Measurements from ENCODE around the gene SWI5.
A peak's percentile ranks its signal among the peaks of the same experiment; 100 is the strongest.
"Not testable (repeated sequence)": the region's sequence is repeated elsewhere in the genome, so short reads cannot be mapped to it uniquely, and the experiment has no call there.

SWI5 gene

GRCh38 chr9:128276008-128276573 lies at the start of gene SWI5:
TSS of gene SWI5 (plus strand) at chr9:128276276.
- Mint-ChIP-seq H3K27me3 (no peaks in the 10 kb centered on the region), H3K9me3 (ENCODE audit: low read depth) (no peaks in the 10 kb centered on the region), H3K27ac (peak within 1 kb of the TSS; percentile 93), H3K4me3 (peak within 1 kb of the TSS; percentile 95), H3K4me1 (ENCODE audit: low read depth) (peaks cover 35% of the 10 kb centered on the region), H3K36me3 (no peaks in the 10 kb centered on the region)

GRCh38 chr9:128226412-128226801 lies 49.7 kb upstream of the SWI5 start:
- no peaks in the 10 kb centered on the region for H3K4me1 Mint-ChIP-seq (ENCODE audit: low read depth)
- H3K27me3 Mint-ChIP-seq: no peaks in the 10 kb centered on the region
- H3K36me3 Mint-ChIP-seq: no peaks in the 10 kb centered on the region
- no peak overlapping the region for H3K4me3 Mint-ChIP-seq
- H3K27ac Mint-ChIP-seq: no peak overlapping the region
- no peaks in the 10 kb centered on the region for H3K9me3 Mint-ChIP-seq (ENCODE audit: low read depth)

- not testable (repeated sequence) for H3K4me1 Mint-ChIP-seq (ENCODE audit: low read depth); H3K9me3 Mint-ChIP-seq (ENCODE audit: low read depth); H3K27ac Mint-ChIP-seq; H3K36me3 Mint-ChIP-seq; H3K4me3 Mint-ChIP-seq; H3K27me3 Mint-ChIP-seq
These were observed 45.2 kb upstream of the SWI5 start for GRCh38 chr9:128230897-128231296.

- Mint-ChIP-seq H3K27me3 (no peaks in the 10 kb centered on the region), H3K4me3 (no peak overlapping the region), H3K9me3 (ENCODE audit: low read depth) (no peaks in the 10 kb centered on the region), H3K27ac (no peak overlapping the region), H3K4me1 (ENCODE audit: low read depth) (no peaks in the 10 kb centered on the region), H3K36me3 (no peaks in the 10 kb centered on the region)
These were observed 44.2 kb upstream of the SWI5 start for GRCh38 chr9:128231638-128232527.

- Mint-ChIP-seq H3K27me3 (no peaks in the 10 kb centered on the region), H3K9me3 (ENCODE audit: low read depth) (no peaks in the 10 kb centered on the region), H3K36me3 (no peaks in the 10 kb centered on the region), H3K4me3 (no peak overlapping the region), H3K27ac (no peak overlapping the region), H3K4me1 (ENCODE audit: low read depth) (no peaks in the 10 kb centered on the region)
These were observed 43.3 kb upstream of the SWI5 start for GRCh38 chr9:128232528-128233428.

GRCh38 chr9:128233817-128234406 lies 42.2 kb upstream of the SWI5 start:
- Mint-ChIP-seq H3K27ac (no peak overlapping the region), H3K4me3 (no peak overlapping the region), H3K36me3 (no peaks in the 10 kb centered on the region), H3K4me1 (ENCODE audit: low read depth) (no peaks in the 10 kb centered on the region), H3K9me3 (ENCODE audit: low read depth) (no peaks in the 10 kb centered on the region), H3K27me3 (no peaks in the 10 kb centered on the region)

GRCh38 chr9:128242124-128242523 lies 34.0 kb upstream of the SWI5 start:
- no peak overlapping the region for H3K4me3 Mint-ChIP-seq
- no peaks in the 10 kb centered on the region for H3K9me3 Mint-ChIP-seq (ENCODE audit: low read depth)
- H3K36me3 Mint-ChIP-seq: no peaks in the 10 kb centered on the region
- peaks cover 11% of the 10 kb centered on the region for H3K4me1 Mint-ChIP-seq (ENCODE audit: low read depth)
- H3K27ac Mint-ChIP-seq: no peak overlapping the region
- peaks cover 13% of the 10 kb centered on the region for H3K27me3 Mint-ChIP-seq

GRCh38 chr9:128242828-128243214 lies 33.3 kb upstream of the SWI5 start:
- no peak overlapping the region for H3K4me3 Mint-ChIP-seq
- H3K9me3 Mint-ChIP-seq (ENCODE audit: low read depth): no peaks in the 10 kb centered on the region
- H3K27ac Mint-ChIP-seq: no peak overlapping the region
- peaks cover 11% of the 10 kb centered on the region for H3K4me1 Mint-ChIP-seq (ENCODE audit: low read depth)
- H3K36me3 Mint-ChIP-seq: no peaks in the 10 kb centered on the region
- peaks cover 13% of the 10 kb centered on the region for H3K27me3 Mint-ChIP-seq

- no peak overlapping the region for H3K27ac Mint-ChIP-seq
- no peak overlapping the region for H3K4me3 Mint-ChIP-seq
- no peaks in the 10 kb centered on the region for H3K9me3 Mint-ChIP-seq (ENCODE audit: low read depth)
- no peaks in the 10 kb centered on the region for H3K36me3 Mint-ChIP-seq
- peaks cover 11% of the 10 kb centered on the region for H3K4me1 Mint-ChIP-seq (ENCODE audit: low read depth)
- peaks cover 13% of the 10 kb centered on the region for H3K27me3 Mint-ChIP-seq
These were observed 32.7 kb upstream of the SWI5 start for GRCh38 chr9:128243215-128244018.

GRCh38 chr9:128244091-128244836 lies 31.8 kb upstream of the SWI5 start:
- H3K27me3 Mint-ChIP-seq: peaks cover 13% of the 10 kb centered on the region
- no peaks in the 10 kb centered on the region for H3K9me3 Mint-ChIP-seq (ENCODE audit: low read depth)
- no peak overlapping the region for H3K27ac Mint-ChIP-seq
- H3K36me3 Mint-ChIP-seq: no peaks in the 10 kb centered on the region
- H3K4me1 Mint-ChIP-seq (ENCODE audit: low read depth): peaks cover 11% of the 10 kb centered on the region
- H3K4me3 Mint-ChIP-seq: no peak overlapping the region

- H3K36me3 Mint-ChIP-seq: no peaks in the 10 kb centered on the region
- no peaks in the 10 kb centered on the region for H3K9me3 Mint-ChIP-seq (ENCODE audit: low read depth)
- H3K4me1 Mint-ChIP-seq (ENCODE audit: low read depth): peaks cover 15% of the 10 kb centered on the region
- H3K27me3 Mint-ChIP-seq: peaks cover 13% of the 10 kb centered on the region
- no peak overlapping the region for H3K27ac Mint-ChIP-seq
- no peak overlapping the region for H3K4me3 Mint-ChIP-seq
These were observed 31.2 kb upstream of the SWI5 start for GRCh38 chr9:128244837-128245231.

GRCh38 chr9:128245421-128246151 lies 30.5 kb upstream of the SWI5 start:
- Mint-ChIP-seq H3K4me1 (ENCODE audit: low read depth) (peaks cover 17% of the 10 kb centered on the region), H3K27ac (no peak overlapping the region), H3K4me3 (no peak overlapping the region), H3K27me3 (peaks cover 13% of the 10 kb centered on the region), H3K36me3 (no peaks in the 10 kb centered on the region), H3K9me3 (ENCODE audit: low read depth) (no peaks in the 10 kb centered on the region)

- Mint-ChIP-seq H3K36me3 (no peaks in the 10 kb centered on the region), H3K4me3 (no peak overlapping the region), H3K4me1 (ENCODE audit: low read depth) (peaks cover 20% of the 10 kb centered on the region), H3K27me3 (peaks cover 11% of the 10 kb centered on the region), H3K27ac (no peak overlapping the region), H3K9me3 (ENCODE audit: low read depth) (no peaks in the 10 kb centered on the region)
These were observed 29.6 kb upstream of the SWI5 start for GRCh38 chr9:128246471-128246870.

All from activated naive CD8-positive, alpha-beta T cell (primary cell).